Mammary epithelial cell (primary cell): ENCODE data around the gene TBXA2R.

Experiments
- CTCF ChIP-seq, 2 donors: IDR thresholded peaks in 1 of 2; conservative IDR thresholded peaks in 1 of 2; 2 replicates each; pipeline ENCODE4 v1.5.1; 2011 to 2012; ENCODE audit warnings: inconsistent platforms in 2 of 2, low read length in 2 of 2, mild to moderate bottlenecking in 2 of 2, control low read depth in 1 of 2, low read depth in 1 of 2; ENCODE audit not compliant: insufficient read depth in 1 of 2; ENCODE audit errors: extremely low read depth in 1 of 2
- EZH2 ChIP-seq: IDR thresholded peaks from 2 replicates; pipeline ENCODE4 v1.6.1; 2012; ENCODE audit warnings: low read length, inconsistent platforms, borderline replicate concordance

- no peak for TF ChIP-seq CTCF (conservative IDR thresholded peaks at IDR 0.05 in 1 of 2, IDR thresholded peaks at IDR 0.05 in 1 of 2; ENCODE audit: extremely low read depth in 1 of 2, insufficient read depth in 1 of 2, low read depth in 1 of 2, low read length in 2 of 2)
- TF ChIP-seq EZH2: no peak
Measured at GRCh38 chr19:3651684-3652083, 45.0 kb upstream of the TBXA2R start.
